T-helper 17 cell (primary cell): ENCODE measurements around the gene PARP8. TPM values are rescaled to one million over a fixed set of nuclear protein-coding genes. Genes with fewer than 3 reads are reported as not detected.
A peak's percentile ranks its signal among the peaks of the same experiment; 100 is the strongest.

Experiments
- ATAC-seq: fragments of 150-1000 bp; cut with Tn5 transposase; 2 replicates; pipeline ENCODE4 v1.10.0; 2021; ENCODE audit warnings: mild to moderate bottlenecking, moderate library complexity
- DNase-seq, 3 donors: peaks; one replicate each; pipeline versions ENCODE4 v3.0.0 to v3.0.0-alpha.2; 2020 to 2021
- H3K9me3 ChIP-seq: one replicate; pipeline ENCODE4 v1.7.0; 2013; ENCODE audit warnings: low read length, mild to moderate bottlenecking; ENCODE audit not compliant: control insufficient read depth, poor library complexity, severe bottlenecking
- H3K27ac Mint-ChIP-seq: one replicate; pipeline ENCODE4 v1.8.0; 2022; ENCODE audit warnings: mild to moderate bottlenecking, moderate library complexity, mixed read lengths
- H3K27me3 Mint-ChIP-seq: one replicate; pipeline ENCODE4 v1.8.0; 2022; ENCODE audit warnings: mixed read lengths
- H3K36me3 Mint-ChIP-seq: one replicate; pipeline ENCODE4 v1.8.0; 2022; ENCODE audit warnings: low read depth, mixed read lengths
- H3K4me1 Mint-ChIP-seq: one replicate; pipeline ENCODE4 v1.8.0; 2022; ENCODE audit warnings: mild to moderate bottlenecking, mixed read lengths
- H3K4me3 Mint-ChIP-seq: one replicate; pipeline ENCODE4 v1.8.0; 2022; ENCODE audit warnings: mild to moderate bottlenecking, moderate library complexity, mixed read lengths
- total RNA-seq, 4 donors: library from RNA in 2 of 4; stranded (reverse) in 2 of 4; gene quantifications; one replicate each; pipeline ENCODE4 v1.2.3 and lab custom pipeline; 2022 to 2026

Gene PARP8
- total RNA-seq, 2 donors from 2014 or later, result 183 to 204 TPM

DNA sequence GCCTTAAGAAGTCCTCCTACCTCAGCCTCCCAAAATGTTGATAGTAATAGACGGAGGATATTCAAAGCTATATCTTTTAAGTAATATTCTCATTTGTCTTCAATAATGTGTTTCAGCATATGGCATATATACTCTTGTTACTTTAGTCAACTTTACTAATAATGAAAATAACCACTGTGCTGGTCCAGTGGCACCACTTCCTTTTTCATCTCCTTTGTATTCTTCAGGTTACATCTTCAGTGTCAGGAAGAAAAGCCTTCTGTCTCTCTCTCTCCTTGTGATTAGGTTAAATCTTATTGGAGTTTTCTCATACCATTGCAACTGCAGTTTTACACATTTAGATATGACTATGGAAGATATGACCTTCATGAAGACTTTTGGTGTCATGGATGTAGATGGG lies 31.3 kb downstream of the PARP8 start:
- DNase-seq, result no peak
- peak overlapping the region; percentile 82 for H3K27ac Mint-ChIP-seq
- no peak for ATAC-seq
- H3K27me3 Mint-ChIP-seq, result no peaks in the 10 kb centered on the region
- H3K4me1 Mint-ChIP-seq, result peaks cover 45% of the 10 kb centered on the region
- no peaks in the 10 kb centered on the region for H3K9me3 ChIP-seq
- H3K36me3 Mint-ChIP-seq, result peaks cover 5% of the 10 kb centered on the region
- peak overlapping the region; percentile 6 for H3K4me3 Mint-ChIP-seq

DNA sequence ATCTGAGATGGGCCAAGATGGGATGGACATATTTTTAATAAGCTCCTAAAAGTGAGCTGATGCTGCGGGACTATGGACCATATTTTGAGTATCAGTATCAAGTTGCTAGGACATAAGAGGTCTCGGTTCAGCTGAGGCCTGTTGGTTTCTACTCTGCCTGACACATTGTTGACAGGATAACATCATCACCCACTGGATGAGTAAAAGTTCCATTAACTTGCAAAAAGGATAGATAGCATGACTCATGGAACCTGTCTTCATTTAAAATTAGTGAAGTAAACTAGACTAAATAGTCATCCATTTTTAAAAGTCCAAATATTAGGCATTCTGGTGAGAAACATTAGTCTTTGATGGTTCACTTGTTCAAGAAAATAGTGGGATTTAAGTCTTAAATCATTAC lies 33.3 kb downstream of the PARP8 start:
- no peak overlapping the region for H3K4me3 Mint-ChIP-seq
- ATAC-seq (no peak), DNase-seq (no peak)
- peak overlapping the region; percentile 82 for H3K27ac Mint-ChIP-seq
- peaks cover 44% of the 10 kb centered on the region for H3K4me1 Mint-ChIP-seq
- H3K27me3 Mint-ChIP-seq, result no peaks in the 10 kb centered on the region
- no peaks in the 10 kb centered on the region for H3K9me3 ChIP-seq
- peaks cover 5% of the 10 kb centered on the region for H3K36me3 Mint-ChIP-seq

DNA sequence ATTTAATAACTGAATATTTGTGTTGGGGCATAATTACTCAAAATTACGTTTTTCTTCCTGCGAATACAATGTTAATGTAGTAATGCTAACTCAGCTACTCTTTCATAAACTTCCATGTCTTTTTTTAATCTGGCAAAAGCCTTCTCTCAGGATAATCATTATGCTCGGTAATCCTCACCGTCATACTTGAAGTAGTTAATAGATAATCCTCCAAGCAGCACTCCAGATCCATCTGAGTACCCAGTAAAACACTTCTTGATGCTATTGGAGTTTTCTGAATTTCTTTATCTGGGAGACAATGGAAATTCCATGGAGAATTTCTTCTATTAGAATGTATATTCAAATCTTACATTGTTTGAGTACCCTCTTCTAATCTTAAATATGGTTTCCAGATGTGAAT lies 34.3 kb downstream of the PARP8 start:
- H3K4me3 Mint-ChIP-seq, result no peak overlapping the region
- peak overlapping the region; percentile 85 for H3K27ac Mint-ChIP-seq

DNA sequence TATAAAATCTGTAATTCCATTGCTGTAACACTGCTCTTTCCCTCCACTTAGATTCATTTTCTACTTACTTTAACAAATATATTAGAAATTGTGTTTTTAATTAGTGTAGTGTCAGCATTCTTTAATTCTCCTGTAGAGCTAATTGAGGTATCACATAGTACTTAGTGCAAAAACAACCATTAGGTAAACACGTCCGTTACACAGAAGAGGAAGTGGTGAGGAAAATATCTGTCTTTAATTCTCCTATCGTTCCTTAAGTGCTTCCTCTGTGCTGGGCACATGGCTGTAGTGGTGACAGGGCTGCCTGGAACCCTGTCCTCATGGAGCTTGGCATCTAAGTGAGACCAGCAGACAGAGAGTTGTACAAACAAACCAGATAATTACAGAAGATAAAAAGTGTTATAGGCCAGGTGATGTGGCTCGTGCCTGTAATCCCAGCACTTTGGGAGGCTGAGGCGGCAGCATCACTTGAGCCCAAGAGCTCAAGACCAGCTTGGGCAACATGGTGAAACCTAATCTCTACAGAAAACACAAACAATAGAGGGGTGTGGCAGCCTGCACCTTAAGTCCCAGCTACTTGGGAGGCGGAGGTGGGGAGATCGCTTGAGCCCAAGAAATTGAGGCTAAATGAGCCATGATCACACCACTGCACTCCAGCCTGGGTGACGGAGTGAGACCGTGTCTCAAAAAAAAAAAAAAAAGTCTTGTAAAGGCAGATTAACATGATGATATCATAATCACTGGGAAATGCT lies 36.4 kb downstream of the PARP8 start:
- H3K4me1 Mint-ChIP-seq, result peaks cover 43% of the 10 kb centered on the region
- DNase-seq (no peak), ATAC-seq (peak; percentile 68)
- H3K9me3 ChIP-seq, result no peaks in the 10 kb centered on the region
- H3K27ac Mint-ChIP-seq, result peak overlapping the region; percentile 85
- peak overlapping the region; percentile 43 for H3K4me3 Mint-ChIP-seq
- H3K36me3 Mint-ChIP-seq, result peaks cover 3% of the 10 kb centered on the region
- H3K27me3 Mint-ChIP-seq, result no peaks in the 10 kb centered on the region

More for the DNA sequence above, 34.3 kb downstream of the PARP8 start:
- no peaks in the 10 kb centered on the region for H3K27me3 Mint-ChIP-seq
- peaks cover 5% of the 10 kb centered on the region for H3K36me3 Mint-ChIP-seq
- ATAC-seq (no peak), DNase-seq (no peak)
- peaks cover 43% of the 10 kb centered on the region for H3K4me1 Mint-ChIP-seq
- no peaks in the 10 kb centered on the region for H3K9me3 ChIP-seq

DNA sequence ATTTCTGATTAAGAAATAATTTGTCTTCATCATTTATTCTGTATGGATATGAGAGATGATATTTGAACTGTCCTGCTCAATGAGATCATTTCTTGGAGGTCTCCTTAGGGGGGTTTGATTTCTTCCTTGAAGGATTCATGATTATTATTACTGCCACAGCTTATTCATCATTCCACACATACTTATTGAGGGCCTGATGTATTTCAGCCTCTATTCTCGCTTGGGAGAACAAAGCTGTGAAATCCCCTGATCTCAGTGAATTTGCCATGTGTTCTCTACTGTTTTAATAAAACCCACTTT lies 36.9 kb downstream of the PARP8 start:
- H3K4me3 Mint-ChIP-seq, result no peak overlapping the region
- DNase-seq, result no peak
- ATAC-seq, result no peak
- peaks cover 46% of the 10 kb centered on the region for H3K4me1 Mint-ChIP-seq
- H3K9me3 ChIP-seq, result no peaks in the 10 kb centered on the region
- peak overlapping the region; percentile 85 for H3K27ac Mint-ChIP-seq
- H3K36me3 Mint-ChIP-seq, result peaks cover 3% of the 10 kb centered on the region
- no peaks in the 10 kb centered on the region for H3K27me3 Mint-ChIP-seq

DNA sequence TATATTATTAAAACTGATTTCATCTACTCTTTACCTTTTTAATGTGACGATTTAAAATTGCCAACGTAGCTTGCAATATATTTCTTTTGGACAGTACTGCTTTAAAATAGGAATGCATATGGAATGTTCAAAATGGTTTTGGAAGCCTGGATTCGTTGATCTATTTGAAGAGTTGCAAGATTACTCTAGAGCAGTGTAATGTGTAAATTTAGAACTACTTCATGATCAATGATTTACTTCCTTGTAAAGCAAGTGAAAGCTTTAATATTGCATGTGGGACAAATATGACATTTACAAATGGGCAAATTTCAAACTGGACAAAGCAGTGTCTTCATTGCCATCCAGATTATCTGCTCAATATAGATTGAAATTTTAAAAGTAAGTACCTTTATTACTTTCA lies 38.3 kb downstream of the PARP8 start:
- peaks cover 2% of the 10 kb centered on the region for H3K36me3 Mint-ChIP-seq

DNA sequence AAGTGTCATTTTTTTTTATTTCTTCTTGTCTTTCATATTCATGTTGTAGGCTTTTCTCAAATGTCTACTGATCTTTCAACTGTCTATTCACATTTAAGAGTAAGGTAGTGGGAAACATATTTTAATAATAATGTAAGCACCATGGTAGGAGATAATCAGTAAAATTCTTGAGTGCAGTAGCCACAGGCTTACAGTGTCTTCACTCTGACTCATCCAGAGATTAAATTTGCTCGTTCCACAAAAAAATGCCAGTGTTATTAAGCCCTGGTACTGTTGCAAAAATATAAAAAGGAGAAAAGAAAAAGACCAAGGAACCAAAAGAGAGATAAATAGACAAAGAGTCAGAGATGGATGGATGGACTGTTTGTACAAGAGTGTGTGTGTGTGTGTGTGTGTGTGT lies 43.0 kb downstream of the PARP8 start:
- H3K9me3 ChIP-seq, result no peaks in the 10 kb centered on the region
- ATAC-seq, result no peak
- Mint-ChIP-seq H3K4me1 (peaks cover 58% of the 10 kb centered on the region), H3K27ac (peak overlapping the region; percentile 97), H3K36me3 (peaks cover 2% of the 10 kb centered on the region), H3K27me3 (no peaks in the 10 kb centered on the region), H3K4me3 (peak overlapping the region; percentile 75)
- no peak for DNase-seq

More for the DNA sequence above, 38.3 kb downstream of the PARP8 start:
- Mint-ChIP-seq H3K4me3 (no peak overlapping the region), H3K4me1 (peaks cover 47% of the 10 kb centered on the region), H3K27ac (peak overlapping the region; percentile 85), H3K27me3 (no peaks in the 10 kb centered on the region)
- ATAC-seq (no peak), DNase-seq (no peak)
- H3K9me3 ChIP-seq, result no peaks in the 10 kb centered on the region

DNA sequence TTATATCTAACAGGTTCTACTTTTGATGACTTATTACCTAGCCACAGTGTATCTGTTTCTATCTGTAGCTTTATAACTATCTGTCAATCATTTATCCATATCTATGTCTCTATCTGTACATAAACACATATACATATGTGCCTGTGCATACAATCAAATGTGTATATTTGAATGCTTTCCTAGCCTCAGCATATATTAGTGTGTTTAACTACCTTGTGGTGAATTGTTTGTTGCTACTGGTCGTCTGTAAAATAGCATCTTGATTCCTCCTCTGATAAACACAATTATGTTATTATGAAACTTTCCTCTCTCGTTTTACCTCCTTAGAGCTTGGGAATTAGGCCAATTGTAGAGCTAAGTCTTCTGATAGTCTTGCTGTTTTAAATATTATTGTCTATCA lies 44.4 kb downstream of the PARP8 start:
- H3K9me3 ChIP-seq, result no peaks in the 10 kb centered on the region
- peak; percentile 53 for ATAC-seq
- Mint-ChIP-seq H3K4me3 (peak overlapping the region; percentile 94), H3K36me3 (peaks cover 5% of the 10 kb centered on the region), H3K27ac (peak overlapping the region; percentile 97), H3K4me1 (peaks cover 62% of the 10 kb centered on the region), H3K27me3 (no peaks in the 10 kb centered on the region)
- DNase-seq, result no peak

DNA sequence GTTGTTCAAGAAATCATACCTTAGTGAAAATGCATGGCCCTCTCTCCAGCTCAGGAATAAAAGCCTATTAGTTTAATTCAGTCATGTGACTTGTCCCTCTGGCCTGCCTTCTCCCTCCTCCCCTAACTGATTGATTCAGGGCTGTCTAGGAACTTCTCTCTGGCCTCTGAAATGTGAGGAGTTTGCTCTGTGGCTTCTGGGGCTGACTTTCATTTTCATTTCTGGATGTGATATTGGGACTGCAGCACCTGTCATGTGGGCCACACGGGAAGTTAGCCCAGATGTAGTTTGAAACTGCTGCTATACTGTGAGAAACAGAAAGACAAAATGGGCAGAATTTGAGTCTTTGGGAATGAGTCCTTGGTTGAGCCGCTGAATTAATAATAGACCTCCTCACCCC lies 44.8 kb downstream of the PARP8 start:
- Mint-ChIP-seq H3K36me3 (peaks cover 5% of the 10 kb centered on the region), H3K27ac (peak overlapping the region; percentile 97), H3K4me1 (peaks cover 65% of the 10 kb centered on the region), H3K4me3 (peak overlapping the region; percentile 94), H3K27me3 (no peaks in the 10 kb centered on the region)
- no peaks in the 10 kb centered on the region for H3K9me3 ChIP-seq
- DNase-seq (peak; percentile 14 to 33 (median 27)), ATAC-seq (peak; percentile 92)

DNA sequence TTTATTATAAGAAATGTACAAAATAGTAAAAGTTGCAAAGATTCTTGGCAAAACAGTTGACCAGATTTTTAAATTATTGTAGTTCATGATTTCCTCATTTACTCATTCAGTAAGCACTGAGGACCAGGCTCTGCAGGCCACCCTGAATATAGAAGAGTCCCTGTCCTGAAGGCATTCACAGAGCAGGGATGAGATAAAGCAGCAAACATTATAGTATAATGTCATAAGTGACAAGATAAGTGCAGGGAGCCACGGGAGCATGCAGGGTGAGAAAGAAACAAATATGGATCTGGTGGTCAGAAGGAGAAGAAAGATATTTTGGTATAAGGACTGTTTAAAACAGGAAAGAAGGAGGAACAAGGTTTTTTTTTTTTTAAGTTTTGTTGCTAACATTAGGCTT lies 46.0 kb downstream of the PARP8 start:
- H3K9me3 ChIP-seq, result no peaks in the 10 kb centered on the region
- peaks cover 72% of the 10 kb centered on the region for H3K4me1 Mint-ChIP-seq
- H3K36me3 Mint-ChIP-seq, result peaks cover 5% of the 10 kb centered on the region
- peak overlapping the region; percentile 43 for H3K4me3 Mint-ChIP-seq
- DNase-seq (no peak), ATAC-seq (no peak)
- no peaks in the 10 kb centered on the region for H3K27me3 Mint-ChIP-seq
- peak overlapping the region; percentile 97 for H3K27ac Mint-ChIP-seq

DNA sequence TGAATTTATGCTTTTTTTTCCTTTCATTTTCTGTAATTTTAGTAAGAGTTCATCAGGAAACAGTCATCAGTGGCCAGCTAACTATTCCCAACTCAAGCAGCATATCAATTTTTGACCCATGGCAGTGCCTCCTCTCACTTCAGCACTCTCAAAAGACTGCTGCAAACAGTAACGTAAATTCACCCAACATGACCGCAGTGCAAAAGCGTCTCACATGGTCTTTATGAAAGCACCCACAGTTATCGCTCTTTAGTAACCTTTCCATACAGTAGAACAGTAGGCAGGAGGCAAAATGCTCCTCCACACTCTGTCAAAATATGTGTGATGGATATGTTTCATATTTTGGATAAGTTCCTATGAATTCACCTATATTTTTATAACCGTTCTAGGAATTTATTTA lies 48.6 kb downstream of the PARP8 start:
- no peaks in the 10 kb centered on the region for H3K27me3 Mint-ChIP-seq
- DNase-seq, result no peak
- H3K4me1 Mint-ChIP-seq, result peaks cover 68% of the 10 kb centered on the region
- H3K4me3 Mint-ChIP-seq, result no peak overlapping the region
- no peak for ATAC-seq
- peaks cover 3% of the 10 kb centered on the region for H3K36me3 Mint-ChIP-seq
- H3K9me3 ChIP-seq, result no peaks in the 10 kb centered on the region
- H3K27ac Mint-ChIP-seq, result peak overlapping the region; percentile 97

DNA sequence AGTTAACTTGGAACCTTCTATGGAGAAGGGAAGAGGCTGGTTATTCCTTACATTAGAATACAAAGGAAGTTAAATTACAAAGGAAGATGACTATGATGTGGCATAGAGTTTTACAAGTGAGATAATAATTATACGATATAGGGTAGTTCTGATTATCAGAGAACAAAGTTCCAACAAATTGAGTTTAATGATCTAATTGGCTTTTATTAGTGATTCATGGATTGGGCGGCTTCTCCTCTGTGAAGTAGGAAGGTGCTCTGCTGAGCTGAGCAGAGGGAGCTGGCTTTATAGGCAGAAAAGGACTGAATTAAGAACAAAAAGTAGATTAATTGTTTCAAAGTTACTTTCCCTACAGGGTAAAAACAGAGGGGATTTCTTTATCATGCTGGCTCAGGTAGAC lies 49.7 kb downstream of the PARP8 start:
- Mint-ChIP-seq H3K27ac (no peak overlapping the region), H3K4me3 (no peak overlapping the region), H3K27me3 (no peaks in the 10 kb centered on the region), H3K4me1 (peaks cover 70% of the 10 kb centered on the region), H3K36me3 (peaks cover 3% of the 10 kb centered on the region)
- ATAC-seq, result no peak
- DNase-seq, result no peak
- H3K9me3 ChIP-seq, result no peaks in the 10 kb centered on the region

DNA sequence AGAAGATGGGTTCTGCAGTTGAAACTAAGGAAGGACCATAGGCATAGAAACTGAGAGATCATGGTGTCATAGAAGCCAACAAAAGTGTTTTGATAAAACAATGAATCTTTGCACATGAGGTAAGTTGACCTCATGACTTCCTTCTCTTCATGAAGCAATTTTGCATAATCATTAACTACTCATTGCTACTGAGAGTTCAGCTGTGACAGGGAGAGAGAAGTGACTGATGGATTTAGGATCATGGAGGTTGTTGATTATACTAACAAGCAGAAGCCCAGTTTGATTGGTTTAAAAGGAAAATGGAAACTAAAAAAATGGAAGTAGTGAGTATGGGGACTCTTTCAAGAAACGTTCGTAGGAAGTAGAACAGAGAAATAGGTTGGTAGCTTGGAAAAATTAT lies 51.2 kb downstream of the PARP8 start:
- H3K27ac Mint-ChIP-seq, result peak overlapping the region; percentile 0
- no peaks in the 10 kb centered on the region for H3K9me3 ChIP-seq
- H3K4me3 Mint-ChIP-seq, result no peak overlapping the region
- peaks cover 3% of the 10 kb centered on the region for H3K36me3 Mint-ChIP-seq
- ATAC-seq (no peak), DNase-seq (no peak)
- no peaks in the 10 kb centered on the region for H3K27me3 Mint-ChIP-seq
- H3K4me1 Mint-ChIP-seq, result peaks cover 70% of the 10 kb centered on the region

DNA sequence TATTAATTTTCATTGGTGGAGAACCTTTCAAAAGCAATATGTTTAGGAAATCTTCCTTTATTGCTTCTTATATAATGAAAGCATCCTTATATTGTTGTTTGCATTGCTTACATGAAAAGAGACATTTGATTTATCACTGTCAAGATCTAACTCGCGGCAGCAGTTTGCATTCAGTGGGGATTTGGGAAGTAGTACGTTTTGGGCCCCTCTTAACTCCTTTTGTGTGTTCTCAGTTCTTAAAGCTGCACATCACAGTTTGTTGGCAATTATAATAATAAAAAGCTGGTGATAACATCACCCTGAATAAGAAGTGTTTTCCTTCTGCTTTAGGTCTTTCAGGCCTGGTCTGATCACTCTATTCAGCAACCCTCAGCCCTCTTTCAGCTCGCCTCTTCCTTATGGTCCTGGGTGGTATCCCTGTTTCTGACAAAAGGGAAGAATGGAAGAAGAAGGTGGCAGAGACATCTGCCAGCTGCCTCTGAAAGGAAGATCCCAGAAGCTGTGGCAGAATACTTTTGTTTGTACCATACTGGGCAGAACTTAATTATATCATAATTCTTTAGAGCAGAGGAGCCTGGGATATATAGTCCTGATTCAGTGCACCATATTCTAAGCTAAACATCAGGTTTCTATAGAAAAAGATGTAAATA lies 53.7 kb downstream of the PARP8 start:
- peak overlapping the region; percentile 28 for H3K4me3 Mint-ChIP-seq
- ATAC-seq (no peak), DNase-seq (no peak)
- H3K27ac Mint-ChIP-seq, result no peak overlapping the region
- H3K36me3 Mint-ChIP-seq, result no peaks in the 10 kb centered on the region
- no peaks in the 10 kb centered on the region for H3K27me3 Mint-ChIP-seq
- no peaks in the 10 kb centered on the region for H3K9me3 ChIP-seq
- peaks cover 59% of the 10 kb centered on the region for H3K4me1 Mint-ChIP-seq
